Panc1 (cell line): ENCODE results near the gene HACD2.

Source experiments
- CTCF ChIP-seq: fragments of 450-650 bp; IDR thresholded peaks from 2 replicates; pipeline ENCODE4 v1.5.1; 2017; ENCODE audit warnings: mild to moderate bottlenecking
- POLR2AphosphoS5 ChIP-seq: IDR thresholded peaks from 2 replicates; pipeline ENCODE4 v1.6.1; 2012; ENCODE audit warnings: mild to moderate bottlenecking, low read depth, low read length, moderate library complexity
- SIN3A ChIP-seq: IDR thresholded peaks from 2 replicates; pipeline ENCODE4 v1.6.1; 2012; ENCODE audit warnings: low read depth, mild to moderate bottlenecking, low read length, moderate library complexity, borderline replicate concordance; ENCODE audit not compliant: insufficient read depth

GRCh38 chr3:123467046-123467445 lies 117.8 kb downstream of the HACD2 start:
- TF ChIP-seq CTCF: no peak
- TF ChIP-seq POLR2AphosphoS5: no peak
- no peak for TF ChIP-seq SIN3A
